Measurements from ENCODE around the gene NT5DC1.
"Not testable (repeated sequence)": the region's sequence is repeated elsewhere in the genome, so short reads cannot be mapped to it uniquely, and the experiment has no call there.

Gene NT5DC1

GRCh38 chr6:116090251-116090650 lies 10.4 kb upstream of the NT5DC1 start:
- no peak for DNase-seq (ENCODE audit: low read depth)

GRCh38 chr6:116094041-116094440 lies 6.6 kb upstream of the NT5DC1 start:
- no peak for DNase-seq (ENCODE audit: low read depth)

- not testable (repeated sequence) for DNase-seq (ENCODE audit: low read depth)
Measured at GRCh38 chr6:116096048-116096759, 4.4 kb upstream of the NT5DC1 start.

- DNase-seq (ENCODE audit: low read depth): no peak
Measured at GRCh38 chr6:116096979-116097816, 3.5 kb upstream of the NT5DC1 start.

DNA sequence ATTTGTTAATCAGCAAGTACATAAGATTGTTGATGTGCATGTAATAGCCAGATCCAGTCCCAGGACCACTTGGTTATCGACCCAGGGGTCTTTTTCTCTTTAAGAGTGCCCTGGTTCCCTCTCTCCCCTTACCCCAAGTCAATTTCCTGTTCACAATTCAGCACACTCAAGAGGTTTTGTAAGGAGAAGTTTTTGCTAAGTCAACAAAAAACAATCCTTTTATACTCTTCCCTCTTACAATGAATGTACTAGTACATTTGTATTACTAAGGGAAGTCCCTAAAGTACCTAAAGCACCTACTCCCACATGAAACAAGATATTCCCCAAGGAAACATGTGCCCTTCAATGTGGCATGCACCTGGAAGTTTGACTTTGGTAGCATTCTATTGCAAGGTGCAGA lies 1.6 kb upstream of the NT5DC1 start:
- no peak for DNase-seq (ENCODE audit: low read depth)

- no peak for DNase-seq (ENCODE audit: low read depth)
Measured at GRCh38 chr6:116101302-116101718, 657 bp downstream of the NT5DC1 start.

- DNase-seq (ENCODE audit: low read depth): no peak
Measured at GRCh38 chr6:116101790-116102189, 1.1 kb downstream of the NT5DC1 start.

DNA sequence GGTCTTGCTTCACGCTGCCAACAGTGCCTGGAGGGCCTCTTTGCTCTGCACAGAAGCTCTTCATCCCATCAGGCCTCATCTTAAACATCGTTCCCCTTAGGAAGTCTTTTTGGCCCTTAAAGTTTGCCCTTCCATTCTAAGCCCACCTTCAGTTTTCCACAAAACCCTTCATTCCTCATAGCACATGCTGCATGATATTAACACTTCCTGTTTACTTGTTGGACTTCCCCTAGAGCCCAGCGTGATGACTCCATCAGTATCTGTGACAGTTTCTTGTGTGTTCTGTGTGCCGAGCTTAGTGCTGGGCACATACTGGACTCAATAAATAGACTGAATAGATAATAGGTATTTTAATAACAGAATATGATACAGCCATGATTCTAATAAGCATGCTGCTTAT lies 2.2 kb downstream of the NT5DC1 start:
- DNase-seq (ENCODE audit: low read depth): no peak

DNA sequence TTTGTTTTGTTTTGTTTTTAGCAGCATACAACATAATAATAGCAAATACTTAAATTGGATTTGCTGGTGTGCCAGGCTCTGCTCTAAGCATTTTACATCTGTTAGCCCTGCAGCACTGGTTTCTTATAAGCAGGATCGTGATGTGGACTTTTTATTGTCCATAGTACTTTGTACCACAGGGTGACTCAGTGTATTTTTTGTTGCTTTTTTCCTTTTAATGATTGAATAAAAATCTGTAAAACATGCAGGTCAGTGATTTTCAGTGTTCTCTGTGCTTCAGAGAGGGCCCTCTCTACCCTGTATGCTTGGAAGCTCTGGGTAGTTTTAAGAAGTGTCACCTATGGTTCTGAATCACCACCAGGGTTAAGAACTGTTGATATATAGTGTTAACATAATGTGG lies 4.0 kb downstream of the NT5DC1 start:
- DNase-seq (ENCODE audit: low read depth): no peak

- no peak for DNase-seq (ENCODE audit: low read depth)
Measured at GRCh38 chr6:116105247-116105646, 4.6 kb downstream of the NT5DC1 start.

DNA sequence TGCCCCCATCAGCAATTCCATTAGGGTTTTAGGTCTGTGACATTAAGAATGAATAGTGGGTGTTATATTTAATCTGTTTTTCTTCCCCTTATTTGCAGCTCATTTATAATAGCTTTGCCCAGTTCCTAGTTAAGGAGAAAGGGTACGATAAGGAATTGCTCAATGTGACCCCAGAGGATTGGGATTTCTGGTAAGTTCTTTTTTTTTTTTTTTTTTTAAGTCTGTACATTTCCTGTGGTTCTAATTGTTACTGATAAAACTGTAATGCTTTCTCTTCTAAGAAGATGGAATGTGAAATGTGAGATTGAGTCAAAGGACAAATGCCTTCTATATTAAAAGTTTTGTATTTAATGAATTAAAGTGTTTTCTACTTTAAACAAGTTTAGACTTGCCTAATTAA lies 5.5 kb downstream of the NT5DC1 start:
- DNase-seq (ENCODE audit: low read depth): no peak

DNA sequence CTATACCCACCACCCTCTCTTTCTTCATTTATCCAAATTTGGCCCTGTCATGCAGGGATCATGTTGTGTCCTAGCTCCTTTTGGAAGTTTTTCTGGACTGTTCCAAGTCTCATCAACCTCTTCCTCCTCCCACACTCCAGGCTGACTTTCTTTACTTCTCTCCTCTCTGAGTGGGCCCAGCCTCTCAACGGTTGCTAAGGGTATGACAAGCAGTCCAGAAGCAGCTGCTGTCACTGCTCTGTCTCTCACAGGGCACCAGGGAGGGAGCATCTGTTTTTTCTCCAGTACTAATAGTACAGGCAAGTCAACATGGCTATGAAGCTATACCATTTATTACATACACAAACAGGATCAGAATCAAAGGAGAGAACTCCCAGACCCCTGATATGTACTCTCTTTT lies 8.2 kb downstream of the NT5DC1 start:
- DNase-seq (ENCODE audit: low read depth): no peak

GRCh38 chr6:116111552-116112528 lies 11.2 kb downstream of the NT5DC1 start:
- DNase-seq (ENCODE audit: low read depth): no peak

DNA sequence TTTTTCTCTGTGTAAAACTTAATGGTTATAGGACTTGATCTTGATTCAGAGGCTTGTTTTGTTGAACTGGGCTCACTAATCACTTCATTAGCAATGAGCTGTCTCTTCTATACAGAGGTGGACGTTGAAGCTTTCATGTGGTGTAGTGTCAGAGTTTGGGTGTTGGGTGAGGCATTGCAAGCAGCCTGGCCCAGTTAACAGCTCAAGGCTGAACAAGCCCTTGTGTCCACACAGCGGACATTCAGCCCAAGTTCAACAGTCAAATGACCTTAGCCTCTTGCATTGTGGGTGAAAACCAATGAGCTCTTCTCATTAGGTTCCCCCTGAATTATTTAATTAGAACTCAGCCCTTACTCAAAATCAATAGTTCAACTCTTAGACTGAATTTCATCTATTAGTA lies 12.7 kb downstream of the NT5DC1 start:
- no peak for DNase-seq (ENCODE audit: low read depth)

DNA sequence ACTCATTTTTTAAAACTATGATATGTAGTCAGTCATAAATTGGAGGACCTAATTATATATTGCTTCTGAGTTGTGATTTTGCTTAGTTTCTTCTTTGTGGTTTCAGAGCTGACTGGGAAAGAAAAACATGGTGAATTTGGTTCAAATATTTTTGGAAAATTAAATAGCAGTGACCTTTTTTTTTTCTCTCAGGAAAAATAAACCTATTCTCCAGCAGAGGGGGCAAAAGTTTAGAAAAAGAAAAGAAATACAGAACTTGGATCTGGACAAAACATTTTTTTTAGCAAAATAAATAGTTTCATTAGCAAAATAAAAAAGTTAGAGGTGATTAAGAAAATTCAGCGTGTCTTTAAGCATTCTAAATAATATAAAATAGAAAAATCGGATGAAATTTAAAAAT lies 15.1 kb downstream of the NT5DC1 start:
- no peak for DNase-seq (ENCODE audit: low read depth)

- DNase-seq (ENCODE audit: low read depth): no peak
Measured at GRCh38 chr6:116118608-116119007, 18.0 kb downstream of the NT5DC1 start.

- DNase-seq (ENCODE audit: low read depth): no peak
Measured at GRCh38 chr6:116120430-116120829, 19.8 kb downstream of the NT5DC1 start.

DNA sequence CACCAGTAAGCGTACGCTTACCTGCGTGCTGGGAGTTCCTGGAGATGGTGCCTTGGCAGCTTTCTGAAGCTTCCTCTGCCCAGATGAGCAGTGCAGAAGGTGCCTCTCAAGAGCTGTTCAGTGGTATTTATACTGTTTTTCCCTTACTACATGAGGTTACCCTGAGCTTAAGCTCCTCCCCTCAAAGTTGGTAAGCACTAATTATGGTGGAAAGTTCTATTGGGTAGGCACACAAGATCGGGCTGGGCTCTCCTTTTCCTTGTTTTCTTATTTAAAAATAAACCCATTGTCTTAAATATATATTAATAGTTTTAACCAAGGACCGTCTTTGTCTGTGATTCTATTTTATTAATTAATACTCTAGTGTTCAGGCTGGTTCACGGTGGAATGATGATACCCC lies 25.4 kb downstream of the NT5DC1 start, which contains the start of gene COL10A1:
Gene COL10A1, minus strand, starts transcription at position 101 of the 400 bp plus-strand sequence. CDS start 640 bp downstream, outside the sequence.
- no peak for DNase-seq (ENCODE audit: low read depth)

DNA sequence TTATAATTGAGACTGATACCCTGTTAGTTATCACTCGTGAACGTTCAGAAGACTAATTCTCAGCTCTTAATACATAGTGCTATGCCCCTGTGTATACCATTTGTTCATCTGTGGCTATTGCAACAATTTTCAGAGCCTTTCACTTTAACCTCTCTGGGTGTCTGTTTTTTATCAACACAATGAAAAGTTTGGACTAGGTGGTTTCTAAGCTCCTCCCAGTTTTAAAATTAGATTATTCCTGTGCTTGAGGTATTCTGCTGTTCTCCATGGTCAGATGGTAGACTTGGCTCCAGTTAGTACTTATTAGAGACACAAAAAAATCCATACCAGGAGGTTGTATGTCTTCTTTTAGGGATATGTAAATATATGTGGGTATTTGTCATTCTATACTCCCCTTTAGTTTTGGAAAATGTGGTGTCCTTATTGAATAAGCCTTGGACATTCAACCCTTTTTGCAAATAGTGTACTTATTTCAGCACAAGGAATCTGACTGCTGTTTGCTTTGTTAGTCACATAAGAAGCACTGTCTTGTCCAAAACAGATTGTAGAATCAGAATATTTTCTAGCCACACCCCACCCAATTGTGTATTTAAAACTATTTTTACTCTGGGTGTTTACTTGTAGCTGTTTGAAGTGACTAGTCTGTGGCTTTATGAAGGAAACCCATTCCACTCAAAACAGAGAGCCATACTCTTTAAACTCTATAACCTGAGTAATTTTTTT lies 27.3 kb downstream of the NT5DC1 start:
- DNase-seq (ENCODE audit: low read depth): no peak

GRCh38 chr6:116133453-116133852 lies 32.8 kb downstream of the NT5DC1 start:
- no peak for DNase-seq (ENCODE audit: low read depth)

- DNase-seq (ENCODE audit: low read depth): no peak
Measured at GRCh38 chr6:116136373-116136772, 35.7 kb downstream of the NT5DC1 start.
